IPS-NIHi7 (cell line): ENCODE measurements around the gene VGLL4.

Experiments used
- DNase-seq: peaks from one replicate; pipeline ENCODE4 v3.0.0; 2012; ENCODE audit warnings: mixed read lengths; ENCODE audit errors: extremely low spot score

Gene VGLL4

GRCh38 chr3:11653298-11654055 lies 9.8 kb upstream of the VGLL4 start:
- DNase-seq = no peak

GRCh38 chr3:11651900-11652299 lies 8.2 kb upstream of the VGLL4 start:
- DNase-seq = no peak

- no peak for DNase-seq
Observed at GRCh38 chr3:11651477-11651876, 7.8 kb upstream of the VGLL4 start.

GRCh38 chr3:11650391-11650790 lies 6.7 kb upstream of the VGLL4 start:
- no peak for DNase-seq

- no peak for DNase-seq
Observed at GRCh38 chr3:11648735-11649134, 5.0 kb upstream of the VGLL4 start.

- DNase-seq = no peak
Observed at GRCh38 chr3:11643201-11643603, 513 bp downstream of the VGLL4 start.

GRCh38 chr3:11642431-11643191 lies 1.1 kb downstream of the VGLL4 start:
- DNase-seq = peak; percentile 43

- DNase-seq = no peak
Observed at GRCh38 chr3:11641683-11642430, 1.9 kb downstream of the VGLL4 start.

- DNase-seq = no peak
Observed at GRCh38 chr3:11641316-11641682, 2.4 kb downstream of the VGLL4 start.

GRCh38 chr3:11640009-11640673 lies 3.6 kb downstream of the VGLL4 start:
- no peak for DNase-seq

- no peak for DNase-seq
Observed at GRCh38 chr3:11638495-11639358, 5.0 kb downstream of the VGLL4 start.

GRCh38 chr3:11637901-11638458 lies 5.7 kb downstream of the VGLL4 start:
- DNase-seq = no peak

GRCh38 chr3:11636394-11636770 lies 7.3 kb downstream of the VGLL4 start:
- DNase-seq = no peak

- no peak for DNase-seq
Observed at GRCh38 chr3:11635680-11636393, 7.9 kb downstream of the VGLL4 start.

- DNase-seq = no peak
Observed at GRCh38 chr3:11634974-11635612, 8.6 kb downstream of the VGLL4 start.

- no peak for DNase-seq
Observed at GRCh38 chr3:11634081-11634635, 9.6 kb downstream of the VGLL4 start.

GRCh38 chr3:11632966-11633365 lies 10.7 kb downstream of the VGLL4 start:
- no peak for DNase-seq

- no peak for DNase-seq
Observed at GRCh38 chr3:11632564-11632963, 11.2 kb downstream of the VGLL4 start.

GRCh38 chr3:11631820-11632219 lies 11.9 kb downstream of the VGLL4 start:
- no peak for DNase-seq
